ENCODE results near the gene DNAJC3.
"Not testable (repeated sequence)": the region's sequence is repeated elsewhere in the genome, so short reads cannot be mapped to it uniquely, and the experiment has no call there.

DNA sequence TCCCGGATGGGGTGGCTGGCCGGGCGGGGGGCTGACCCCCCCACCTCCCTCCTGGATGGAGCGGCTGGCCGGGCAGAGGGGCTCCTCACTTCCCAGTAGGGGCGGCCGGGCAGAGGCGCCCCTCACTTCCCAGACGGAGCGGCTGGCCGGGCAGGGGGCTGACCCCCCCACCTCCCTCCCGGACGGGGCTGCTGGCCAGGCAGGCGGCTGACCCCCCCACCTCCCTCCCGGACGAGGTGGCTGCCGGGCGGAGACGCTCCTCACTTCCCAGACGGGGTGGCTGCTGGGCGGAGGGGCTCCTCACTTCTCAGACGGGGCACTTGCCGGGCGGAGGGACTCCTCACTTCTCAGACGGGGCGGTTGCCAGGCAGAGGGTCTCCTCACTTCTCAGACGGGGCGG lies 14.0 kb downstream of the DNAJC3 start:
- TF ChIP-seq YY1 (IDR thresholded peaks at IDR 0.05; ENCODE audit: insufficient read depth, insufficient read length); SUZ12 (IDR thresholded peaks at IDR 0.05; ENCODE audit: extremely low read depth, insufficient read depth, insufficient read length); ZNF274 (IDR thresholded peaks at IDR 0.05; ENCODE audit: low read depth, low read length): not testable (repeated sequence)
